Measurements from ENCODE around the gene CADM4.
"Not testable (repeated sequence)": the region's sequence is repeated elsewhere in the genome, so short reads cannot be mapped to it uniquely, and the experiment has no call there.

Gene CADM4

GRCh38 chr19:43616306-43616705, 23.3 kb downstream of the CADM4 start:
- no peaks in the 10 kb centered on the region for H3K9me3 Mint-ChIP-seq
- no peaks in the 10 kb centered on the region for H3K27me3 Mint-ChIP-seq
- H3K36me3 Mint-ChIP-seq (ENCODE audit: low read depth), result peaks cover 11% of the 10 kb centered on the region
- no peak for DNase-seq
- H3K4me1 Mint-ChIP-seq, result peaks cover 18% of the 10 kb centered on the region
- ATAC-seq, result no peak
- no peak overlapping the region for H3K4me3 Mint-ChIP-seq
- no peak overlapping the region for H3K27ac Mint-ChIP-seq

DNA sequence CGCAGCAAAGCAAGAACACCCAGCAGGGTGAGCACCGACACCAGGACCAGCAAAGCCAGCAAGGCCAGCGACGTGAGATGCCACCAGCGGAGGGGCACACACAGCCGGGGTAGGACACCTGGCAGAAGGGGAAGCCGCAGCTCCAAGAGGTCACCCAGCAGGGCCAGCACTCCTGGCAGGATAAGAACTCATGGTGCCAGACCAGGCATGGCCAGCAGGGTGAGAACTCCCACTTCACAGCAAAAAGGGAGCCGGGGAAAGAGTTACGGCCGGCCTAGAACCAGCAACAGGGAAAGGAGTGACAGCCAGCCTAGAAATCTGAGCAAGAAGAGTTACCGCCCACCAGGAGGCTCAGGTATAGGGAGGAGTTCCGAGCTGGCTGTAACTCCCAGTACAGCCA, 27.3 kb downstream of the CADM4 start:
- Mint-ChIP-seq H3K27ac (no peak overlapping the region), H3K9me3 (no peaks in the 10 kb centered on the region), H3K4me1 (peaks cover 3% of the 10 kb centered on the region)

DNA sequence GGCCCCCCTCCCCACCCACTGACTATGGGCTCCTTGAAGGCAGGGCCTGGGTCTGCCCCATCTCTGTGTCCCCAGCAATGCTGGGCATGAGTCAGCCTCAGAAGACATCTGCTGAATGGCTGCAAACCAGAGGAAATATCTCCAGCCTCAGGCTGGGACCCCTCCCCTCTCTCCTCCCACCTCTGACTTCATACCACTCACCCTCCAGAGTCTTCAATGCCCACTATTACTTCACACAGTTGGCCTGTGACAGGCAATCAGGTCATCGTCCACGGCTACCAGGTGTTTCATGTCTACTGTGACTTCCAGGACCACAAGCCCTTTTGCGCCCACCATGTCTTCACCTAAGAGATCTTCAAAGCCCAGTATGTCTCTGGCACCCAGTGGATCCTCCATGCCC, 27.9 kb downstream of the CADM4 start, which contains the start of gene SRRM5:
Gene SRRM5, plus strand, starts transcription at position 301 of the 400 bp plus-strand sequence. Its CDS starts 34 bp downstream, at position 335.
- Mint-ChIP-seq H3K9me3 (no peaks in the 10 kb centered on the region), H3K4me1 (peaks cover 8% of the 10 kb centered on the region), H3K36me3 (ENCODE audit: low read depth) (peaks cover 11% of the 10 kb centered on the region), H3K27me3 (no peaks in the 10 kb centered on the region), H3K4me3 (no peak within 1 kb of the TSS), H3K27ac (peak within 1 kb of the TSS; percentile 29)
- ATAC-seq (no peak), DNase-seq (no peak)

More for the DNA sequence above, 27.3 kb downstream of the CADM4 start:
- DNase-seq (no peak), ATAC-seq (no peak)
- Mint-ChIP-seq H3K4me3 (no peak overlapping the region), H3K27me3 (no peaks in the 10 kb centered on the region), H3K36me3 (ENCODE audit: low read depth) (peaks cover 11% of the 10 kb centered on the region)

DNA sequence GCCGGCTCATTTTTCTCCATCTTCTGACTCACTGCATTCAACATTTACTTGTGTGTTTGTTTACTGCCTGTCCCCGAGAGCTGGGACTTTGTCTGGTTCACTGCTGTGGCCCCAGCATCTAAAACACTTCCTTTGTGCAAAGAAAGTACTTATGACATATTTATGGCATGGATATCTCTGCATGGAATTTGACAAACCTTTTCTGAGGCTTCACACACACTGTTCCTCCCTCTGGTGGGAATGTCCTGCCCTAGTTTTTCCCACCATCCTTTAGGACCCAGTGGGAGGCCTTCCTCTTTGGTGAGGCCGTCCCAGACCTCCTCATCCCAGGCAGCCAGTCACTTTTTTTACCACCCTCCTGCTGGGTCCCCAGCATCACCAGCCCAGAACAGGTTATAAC, 29.2 kb downstream of the CADM4 start:
- DNase-seq, result no peak
- Mint-ChIP-seq H3K27me3 (no peaks in the 10 kb centered on the region), H3K9me3 (no peaks in the 10 kb centered on the region), H3K27ac (peak overlapping the region; percentile 23), H3K4me3 (no peak overlapping the region), H3K36me3 (ENCODE audit: low read depth) (peaks cover 11% of the 10 kb centered on the region), H3K4me1 (peaks cover 8% of the 10 kb centered on the region)
- ATAC-seq, result no peak

DNA sequence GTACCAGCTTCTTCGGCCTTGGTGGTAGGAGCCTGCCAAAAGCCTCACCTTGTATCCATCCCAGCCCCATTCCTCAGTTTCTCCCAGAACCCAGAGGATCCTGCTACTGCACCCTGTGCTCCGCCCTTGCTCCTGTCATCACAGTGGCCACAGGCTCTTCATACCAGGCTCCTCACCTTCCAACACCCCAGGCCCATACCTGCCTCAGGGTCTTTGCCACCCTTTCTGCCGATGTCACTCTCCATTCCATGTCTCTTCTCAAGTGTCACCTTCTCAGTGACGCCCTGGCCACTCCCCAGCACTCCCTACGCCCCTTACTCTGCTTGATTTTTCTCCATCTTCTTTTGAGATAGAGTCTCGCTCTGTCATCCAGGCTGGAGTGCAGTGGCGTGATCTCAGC, 29.8 kb downstream of the CADM4 start:
- DNase-seq (no peak), ATAC-seq (no peak)
- Mint-ChIP-seq H3K27me3 (no peaks in the 10 kb centered on the region), H3K4me1 (peaks cover 8% of the 10 kb centered on the region), H3K36me3 (ENCODE audit: low read depth) (peaks cover 11% of the 10 kb centered on the region), H3K9me3 (no peaks in the 10 kb centered on the region), H3K27ac (no peak overlapping the region), H3K4me3 (no peak overlapping the region)

DNA sequence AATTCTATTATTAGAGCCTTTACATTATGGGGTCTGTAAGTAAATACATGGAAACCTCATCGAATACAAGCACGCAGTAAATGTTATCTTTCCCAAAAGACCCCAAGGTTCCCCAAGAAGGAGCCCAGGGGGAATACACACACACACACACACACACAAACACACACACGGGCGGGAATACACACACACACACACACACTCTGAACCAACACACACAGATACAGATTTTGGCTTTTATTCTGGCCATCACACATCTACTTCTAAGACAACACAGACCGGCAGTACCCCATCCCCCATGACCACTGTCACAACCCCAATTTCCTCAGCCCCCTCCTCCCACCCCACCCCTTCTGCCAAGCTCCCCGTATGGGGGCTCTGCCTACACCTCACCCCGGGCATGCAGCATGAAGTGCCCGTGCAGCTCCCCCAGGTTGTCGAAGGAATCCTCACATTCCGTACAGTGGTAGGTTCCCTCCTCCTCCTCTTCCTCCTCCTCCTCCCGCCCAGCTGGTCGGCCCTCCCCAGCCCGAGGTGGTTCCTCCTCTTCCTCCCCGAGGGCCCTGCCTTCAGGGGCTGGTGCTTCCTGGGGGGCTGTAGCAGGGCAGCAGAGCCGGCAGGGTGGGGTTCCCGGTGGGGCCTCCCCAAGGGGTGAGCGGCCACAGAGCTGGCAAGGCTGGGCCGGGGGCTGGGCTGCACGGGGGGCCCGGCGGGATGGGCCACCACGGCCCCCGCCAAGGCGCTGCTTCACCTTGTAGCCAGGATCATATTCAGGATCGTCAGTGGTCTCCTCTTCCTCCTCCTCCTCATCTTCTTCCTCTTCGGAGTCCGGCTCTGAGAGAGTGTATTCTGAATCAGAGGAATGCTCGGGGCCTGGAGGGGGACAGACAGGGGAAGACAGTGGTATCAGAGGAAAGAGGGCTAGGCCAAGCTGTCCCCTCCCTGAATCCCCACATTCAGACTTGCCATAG, 32.1 kb downstream of the CADM4 start:
- ATAC-seq, result no peak
- Mint-ChIP-seq H3K4me3 (no peak overlapping the region), H3K27ac (peak overlapping the region; percentile 16)

GRCh38 chr19:43606569-43607229, 33.0 kb downstream of the CADM4 start:
- peak overlapping the region; percentile 16 for H3K27ac Mint-ChIP-seq
- DNase-seq (no peak), ATAC-seq (no peak)
- H3K27me3 Mint-ChIP-seq, result no peaks in the 10 kb centered on the region
- H3K4me3 Mint-ChIP-seq, result no peak overlapping the region
- H3K36me3 Mint-ChIP-seq (ENCODE audit: low read depth), result peaks cover under 1% of the 10 kb centered on the region
- no peaks in the 10 kb centered on the region for H3K9me3 Mint-ChIP-seq
- H3K4me1 Mint-ChIP-seq, result peaks cover 8% of the 10 kb centered on the region

More for the DNA sequence above, 32.1 kb downstream of the CADM4 start:
- peaks cover 8% of the 10 kb centered on the region for H3K4me1 Mint-ChIP-seq
- no peaks in the 10 kb centered on the region for H3K27me3 Mint-ChIP-seq
- no peak for DNase-seq
- H3K36me3 Mint-ChIP-seq (ENCODE audit: low read depth), result peaks cover 7% of the 10 kb centered on the region
- H3K9me3 Mint-ChIP-seq, result no peaks in the 10 kb centered on the region

- Mint-ChIP-seq H3K4me3 (no peak overlapping the region), H3K27me3 (no peaks in the 10 kb centered on the region), H3K4me1 (peaks cover 8% of the 10 kb centered on the region), H3K27ac (peak overlapping the region; percentile 21), H3K36me3 (ENCODE audit: low read depth) (no peaks in the 10 kb centered on the region), H3K9me3 (no peaks in the 10 kb centered on the region)
- no peak for DNase-seq
- no peak for ATAC-seq
Observed at GRCh38 chr19:43605875-43606568, 33.6 kb downstream of the CADM4 start.

GRCh38 chr19:43600326-43600725, 39.3 kb downstream of the CADM4 start:
- Mint-ChIP-seq H3K36me3 (ENCODE audit: low read depth) (peaks cover 16% of the 10 kb centered on the region), H3K4me1 (peaks cover 27% of the 10 kb centered on the region)
- not testable (repeated sequence) for H3K9me3 Mint-ChIP-seq, ATAC-seq, H3K27ac Mint-ChIP-seq, H3K4me3 Mint-ChIP-seq, H3K27me3 Mint-ChIP-seq, DNase-seq

- H3K4me1 Mint-ChIP-seq, result peaks cover 27% of the 10 kb centered on the region
- no peaks in the 10 kb centered on the region for H3K9me3 Mint-ChIP-seq
- H3K27me3 Mint-ChIP-seq, result peaks cover 2% of the 10 kb centered on the region
- H3K36me3 Mint-ChIP-seq (ENCODE audit: low read depth), result peaks cover 16% of the 10 kb centered on the region
- no peak overlapping the region for H3K4me3 Mint-ChIP-seq
- no peak overlapping the region for H3K27ac Mint-ChIP-seq
- DNase-seq (no peak), ATAC-seq (no peak)
Observed at GRCh38 chr19:43599635-43600295, 39.9 kb downstream of the CADM4 start.

- no peak for ATAC-seq
- Mint-ChIP-seq H3K27me3 (peaks cover 2% of the 10 kb centered on the region), H3K36me3 (ENCODE audit: low read depth) (peaks cover 19% of the 10 kb centered on the region), H3K4me1 (peaks cover 31% of the 10 kb centered on the region), H3K4me3 (peak overlapping the region; percentile 91), H3K9me3 (no peaks in the 10 kb centered on the region), H3K27ac (peak overlapping the region; percentile 99)
- DNase-seq, result no peak
Observed at GRCh38 chr19:43598445-43599240, 41.0 kb downstream of the CADM4 start.

DNA sequence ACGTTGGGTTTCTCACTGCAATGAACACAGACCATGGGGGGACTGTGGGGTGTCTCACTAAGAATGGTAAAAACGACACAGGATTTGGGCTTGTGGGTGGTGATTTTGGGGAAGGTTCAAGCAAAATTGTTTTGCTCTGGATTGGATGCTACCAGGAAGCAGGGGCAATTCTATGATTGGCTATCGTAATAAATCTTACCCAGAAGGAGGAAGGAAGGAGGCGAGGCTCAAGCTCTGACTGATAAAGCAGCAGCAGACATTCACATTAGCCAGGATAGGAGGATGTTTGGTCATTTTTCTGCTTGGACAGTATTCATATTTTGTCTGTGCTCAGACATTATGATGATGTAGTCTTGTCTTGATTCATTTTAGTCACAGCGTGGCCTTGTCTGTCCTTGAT, 41.8 kb downstream of the CADM4 start:
- Mint-ChIP-seq H3K9me3 (no peaks in the 10 kb centered on the region), H3K27ac (peak overlapping the region; percentile 99), H3K4me1 (peaks cover 36% of the 10 kb centered on the region), H3K4me3 (peak overlapping the region; percentile 91), H3K36me3 (ENCODE audit: low read depth) (peaks cover 25% of the 10 kb centered on the region), H3K27me3 (peaks cover 2% of the 10 kb centered on the region)
- ATAC-seq (no peak), DNase-seq (no peak)

- H3K27ac Mint-ChIP-seq, result peak overlapping the region; percentile 99
- peak overlapping the region; percentile 91 for H3K4me3 Mint-ChIP-seq
- ATAC-seq, result no peak
- peaks cover 28% of the 10 kb centered on the region for H3K36me3 Mint-ChIP-seq (ENCODE audit: low read depth)
- H3K9me3 Mint-ChIP-seq, result no peaks in the 10 kb centered on the region
- H3K27me3 Mint-ChIP-seq, result peaks cover 2% of the 10 kb centered on the region
- DNase-seq, result no peak
- peaks cover 36% of the 10 kb centered on the region for H3K4me1 Mint-ChIP-seq
Observed at GRCh38 chr19:43596842-43597461, 42.7 kb downstream of the CADM4 start.

Measured in activated naive CD8-positive, alpha-beta T cell treated with anti-CD3 and anti-CD28 coated beads, Interleukin-2, amount 50 U/mL, for 24 hours (primary cell).